HG03521 (cell line): ENCODE results near the gene ANKRD66.

ENCODE experiments used
- ATAC-seq: cut with Tn5 transposase; IDR thresholded peaks from one replicate; pipeline ENCODE4 v1.9.1; 2021; ENCODE audit warnings: mild to moderate bottlenecking, moderate library complexity; ENCODE audit not compliant: unreplicated experiment

ANKRD66 gene

DNA sequence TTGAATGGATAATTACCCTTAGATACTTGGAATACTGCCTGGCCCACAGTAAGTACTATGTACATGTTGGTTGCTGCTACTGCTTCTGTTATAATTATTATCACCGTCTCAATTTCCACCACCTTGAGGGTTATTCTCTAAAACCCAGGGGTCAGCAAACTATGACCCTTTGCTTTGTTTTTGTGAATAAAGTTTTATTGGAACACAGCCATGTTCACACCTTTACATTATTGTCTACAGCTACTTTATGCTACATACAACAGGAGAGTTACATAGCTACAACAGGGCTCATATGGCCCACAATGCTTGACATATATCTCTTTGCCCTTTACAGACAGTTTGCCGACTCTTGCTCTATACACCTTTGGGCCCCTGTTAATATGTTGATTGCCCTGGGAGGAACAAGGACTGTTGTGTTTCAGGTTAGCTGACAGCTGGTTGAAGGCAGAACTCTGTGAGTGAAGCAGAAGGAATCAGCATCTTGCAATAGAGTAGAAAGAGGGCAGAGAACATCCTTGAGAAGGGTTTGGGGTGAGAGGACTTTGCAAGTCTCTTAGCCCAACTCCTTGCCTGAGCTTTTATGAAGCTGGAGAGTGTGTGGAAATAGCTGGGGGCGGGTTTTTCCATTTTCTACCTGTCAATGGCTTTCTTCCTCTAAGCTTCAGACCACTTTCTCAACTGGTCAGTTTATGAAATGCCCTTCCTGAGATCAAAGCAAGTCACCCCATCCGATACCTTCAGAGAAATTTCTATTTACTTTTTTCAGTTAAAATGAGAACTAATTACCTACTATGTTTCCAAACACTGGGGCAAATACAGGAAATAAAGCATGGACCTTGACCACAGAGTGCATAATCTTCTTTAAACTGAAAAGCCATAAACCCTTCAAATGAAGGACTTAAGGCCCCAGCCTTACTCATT, 43.0 kb downstream of the ANKRD66 start:
- ATAC-seq, result no peak

DNA sequence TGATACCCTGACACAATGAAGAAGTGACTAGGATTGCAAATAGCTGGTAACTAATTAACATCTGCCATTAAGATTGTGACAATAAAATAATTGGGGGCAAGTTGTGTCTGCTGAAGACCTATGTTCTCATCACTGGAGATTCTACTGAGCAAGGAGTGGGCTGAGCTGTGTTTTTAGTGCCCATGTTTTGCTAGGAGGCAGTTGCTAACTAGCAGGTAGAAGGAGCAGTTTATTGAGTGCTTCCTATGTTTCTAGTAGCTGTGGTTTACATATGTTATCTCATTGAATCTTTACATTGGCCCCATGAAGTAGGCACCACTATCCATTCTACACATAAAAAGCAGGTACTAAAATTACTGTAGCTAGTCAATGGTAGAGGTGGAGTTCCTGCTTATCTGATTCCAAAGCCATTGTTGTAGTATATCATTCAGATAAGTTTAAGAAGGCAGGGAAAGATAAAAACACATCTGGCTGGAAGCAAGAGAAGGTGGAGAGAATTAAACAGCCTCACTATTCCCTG, 43.7 kb downstream of the ANKRD66 start:
- ATAC-seq, result no peak

DNA sequence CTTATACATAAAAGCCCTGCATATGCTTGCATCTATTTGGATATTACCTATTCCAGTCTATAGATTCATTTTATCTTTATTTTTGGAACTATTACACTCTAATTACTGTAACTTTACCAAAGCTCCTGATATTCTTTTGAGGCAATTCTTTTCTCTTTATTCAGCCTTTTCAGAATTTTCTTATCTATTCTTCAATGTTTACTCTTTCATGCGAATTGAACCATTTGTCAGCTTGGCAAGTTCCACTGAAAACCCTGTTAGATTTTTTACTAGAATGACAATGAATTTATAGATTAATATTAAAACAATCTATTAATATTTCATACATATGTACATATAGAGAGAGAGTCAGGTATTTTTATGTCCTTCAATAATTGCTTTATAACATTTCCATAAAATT, 45.9 kb downstream of the ANKRD66 start:
- no peak for ATAC-seq

DNA sequence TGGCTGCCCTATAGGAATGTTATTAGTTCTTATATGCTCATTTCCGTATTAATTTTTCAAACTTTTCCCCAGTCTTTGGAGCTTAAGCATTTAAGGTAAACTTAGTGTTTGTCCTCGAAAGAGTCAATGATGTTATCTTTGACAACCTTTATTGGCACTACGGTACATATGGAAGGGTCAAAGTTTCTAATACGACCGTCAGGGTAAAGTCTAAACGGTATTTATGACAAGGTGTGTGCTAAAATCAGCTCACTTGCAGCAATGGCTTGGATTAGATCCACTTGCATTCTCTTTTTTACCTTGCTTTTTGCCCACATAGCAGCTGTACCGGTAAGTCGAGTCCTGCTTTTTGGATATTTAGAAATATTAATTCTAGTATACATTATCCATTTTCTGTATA, 46.4 kb downstream of the ANKRD66 start, which contains the start of gene MEP1A:
TSS of gene MEP1A (plus strand) at position 252 of the 400 bp plus-strand sequence. CDS start at position 262, 10 bp downstream.
- ATAC-seq, result no peak

DNA sequence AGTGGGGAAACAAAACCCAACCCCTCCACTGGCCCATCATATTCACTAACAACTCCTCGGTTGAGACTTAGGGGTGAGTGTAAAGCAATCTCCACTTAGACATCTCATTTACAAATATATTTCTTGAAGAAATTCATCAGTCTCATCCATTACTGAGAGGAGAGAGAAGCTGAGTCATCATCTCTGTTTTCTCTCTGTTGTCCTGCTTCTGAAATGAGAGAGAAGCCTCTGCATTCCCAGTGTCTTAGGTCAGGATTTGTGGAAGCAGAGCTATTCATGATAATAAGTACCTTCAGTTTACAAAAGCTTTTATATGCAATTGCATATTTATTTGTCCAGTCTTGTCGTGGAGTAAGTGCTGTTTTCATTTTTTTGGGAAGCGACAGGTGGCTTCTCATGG, 47.3 kb downstream of the ANKRD66 start:
- no peak for ATAC-seq

DNA sequence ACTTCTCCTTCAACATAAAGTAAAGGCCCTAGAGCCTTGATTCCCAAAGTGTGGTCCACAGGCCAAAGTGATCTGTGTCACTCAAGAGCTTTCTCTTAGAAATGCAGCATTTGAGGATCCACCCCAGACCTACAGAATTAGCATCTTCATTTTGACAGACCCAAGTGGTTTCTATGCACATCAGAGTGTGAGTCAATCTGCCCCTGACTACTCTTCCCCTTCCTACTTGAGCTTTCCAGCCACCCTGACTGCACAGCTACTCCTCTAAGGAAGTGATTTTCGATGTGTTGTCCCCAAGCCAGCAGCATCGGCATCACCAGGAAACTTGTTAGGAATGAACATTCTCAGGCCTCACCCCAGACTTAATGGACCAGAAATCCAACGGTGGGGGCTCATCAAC, 49.1 kb downstream of the ANKRD66 start:
- no peak for ATAC-seq

DNA sequence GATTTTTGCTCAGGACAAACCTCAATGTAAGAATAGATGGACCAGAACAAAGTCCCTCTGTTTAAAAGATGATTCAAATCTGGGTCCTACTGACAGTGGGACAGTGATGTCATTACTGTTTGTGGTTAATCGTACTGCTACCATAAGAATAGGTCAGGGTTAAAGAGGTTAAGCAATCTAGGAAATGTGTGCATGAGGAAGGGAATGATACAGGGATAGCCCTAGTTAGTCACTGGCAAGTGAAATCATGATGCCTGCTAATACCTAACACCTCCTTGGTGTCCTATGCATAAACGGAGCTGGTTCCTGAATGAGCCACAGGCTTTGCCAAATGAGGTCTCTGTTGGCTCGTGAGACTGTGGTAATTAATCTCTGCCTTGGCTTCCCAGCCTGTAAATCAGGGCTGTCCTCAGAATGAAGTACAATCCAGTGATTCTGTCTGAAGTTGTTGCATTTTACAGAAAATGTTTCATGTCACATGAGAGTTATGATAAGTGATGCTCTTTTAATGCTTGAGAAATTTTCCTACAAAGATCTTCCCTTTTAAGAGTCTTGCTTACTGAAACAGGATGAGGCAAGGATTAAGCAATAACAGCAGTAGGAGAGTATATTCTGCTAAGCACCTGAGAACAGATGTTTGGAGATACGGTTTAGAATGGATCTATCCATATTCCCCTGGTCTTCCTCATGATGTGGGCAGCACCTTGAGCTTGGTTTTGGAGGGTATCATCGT, 50.3 kb downstream of the ANKRD66 start:
- no peak for ATAC-seq

DNA sequence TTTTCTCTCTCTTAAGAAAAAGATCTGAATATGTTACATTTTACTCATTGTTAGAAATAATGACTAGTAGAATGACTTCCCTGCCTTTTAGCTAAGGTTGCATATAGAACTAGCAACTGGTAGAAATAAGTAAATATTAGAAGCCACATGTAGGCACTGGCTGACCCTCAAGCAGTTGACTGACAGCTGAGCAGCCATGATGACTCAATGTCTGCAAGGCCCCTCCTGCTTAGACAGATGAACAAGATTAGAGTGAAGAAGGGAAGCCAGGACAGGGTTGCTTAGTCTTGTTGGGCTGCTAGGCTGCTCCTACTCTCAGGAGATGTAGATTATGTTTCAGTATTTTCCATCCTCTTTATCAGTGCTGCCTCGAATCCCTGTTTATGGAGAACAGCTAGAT, 52.9 kb downstream of the ANKRD66 start:
- ATAC-seq, result no peak

DNA sequence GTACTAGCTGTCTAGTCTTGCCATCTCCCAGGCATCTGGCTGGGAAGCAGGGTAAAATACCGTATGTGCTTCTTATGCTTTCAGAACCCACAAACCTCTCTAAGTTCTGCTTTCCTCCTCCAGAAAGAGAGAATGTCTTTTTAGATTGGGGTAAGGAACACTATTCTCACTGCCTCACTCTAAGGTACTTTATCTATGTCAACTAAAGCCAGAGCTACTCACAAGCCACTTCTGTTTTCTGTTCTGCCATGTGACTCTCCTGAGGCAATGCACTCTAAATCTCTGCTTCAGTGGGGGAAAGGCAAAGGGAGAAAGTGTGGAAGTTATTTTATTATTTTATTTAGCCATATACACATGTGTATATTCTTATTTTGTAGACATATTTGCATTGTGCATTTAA, 62.1 kb downstream of the ANKRD66 start:
- no peak for ATAC-seq
